MM.1S (cell line): ENCODE measurements around the gene ZHX3.

Experiments
- CTCF ChIP-seq: fragments of 300-600 bp; sonication (generic); IDR thresholded peaks from 2 replicates; pipeline ENCODE4 v1.5.1; 2016; ENCODE audit warnings: antibody characterized with exemption, low read length, mixed read lengths
- EZH2 ChIP-seq: fragments of 300-600 bp; sonication (generic); optimal IDR thresholded peaks from 2 replicates; pipeline ENCODE3; 2017; ENCODE audit warnings: low read depth, mild to moderate bottlenecking, antibody characterized with exemption, low read length, mixed read lengths
- EZH2phosphoT487 ChIP-seq: fragments of 300-600 bp; sonication (generic); IDR thresholded peaks from 2 replicates; pipeline ENCODE4 v1.6.1; 2018; ENCODE audit warnings: antibody characterized with exemption, low read length

- no peak for TF ChIP-seq CTCF
- TF ChIP-seq EZH2phosphoT487: no peak
- TF ChIP-seq EZH2: no peak
Observed at GRCh38 chr20:41355192-41355591, 37.7 kb upstream of the ZHX3 start.
